H9 (cell line): ENCODE measurements around the gene FNIP2. TPM values are rescaled to one million over a fixed set of nuclear protein-coding genes. Genes with fewer than 3 reads are reported as not detected.

Source experiments
- DNase-seq: peaks from one replicate; pipeline ENCODE4 v3.0.0-alpha.2; 2017
- H2AFZ ChIP-seq: one replicate; pipeline ENCODE4 v1.6.1; 2013; ENCODE audit warnings: mild to moderate bottlenecking, low read length, control low read depth, moderate library complexity
- H2AK5ac ChIP-seq: 2 replicates; pipeline ENCODE4 v1.6.1; 2013; ENCODE audit warnings: low read length, control low read depth, mixed read lengths; ENCODE audit not compliant: insufficient read length
- H2BK120ac ChIP-seq: one replicate; pipeline ENCODE4 v1.6.1; 2013; ENCODE audit warnings: low read depth, mild to moderate bottlenecking, low read length, control low read depth, inconsistent platforms; ENCODE audit not compliant: poor library complexity, severe bottlenecking
- H2BK12ac ChIP-seq: 2 replicates; pipeline ENCODE4 v1.6.1; 2013; ENCODE audit warnings: low read length, control low read depth, mixed read lengths, low read depth; ENCODE audit not compliant: insufficient read length
- H2BK15ac ChIP-seq: 2 replicates; pipeline ENCODE4 v1.6.1; 2013; ENCODE audit warnings: low read depth, low read length, control low read depth
- H2BK20ac ChIP-seq: one replicate; pipeline ENCODE4 v1.6.1; 2013; ENCODE audit warnings: low read depth, mild to moderate bottlenecking, low read length, control low read depth, inconsistent platforms; ENCODE audit not compliant: poor library complexity, severe bottlenecking
- H2BK5ac ChIP-seq: 2 replicates; pipeline ENCODE4 v1.6.1; 2013; ENCODE audit warnings: low read length, control low read depth, mixed read lengths; ENCODE audit not compliant: insufficient read length
- H3K14ac ChIP-seq: 2 replicates; pipeline ENCODE4 v1.6.1; 2013; ENCODE audit warnings: low read length, control low read depth; ENCODE audit not compliant: insufficient read depth
- H3K18ac ChIP-seq: 2 replicates; pipeline ENCODE4 v1.6.1; 2013; ENCODE audit warnings: low read depth, mild to moderate bottlenecking, mixed read lengths, low read length, control low read depth; ENCODE audit not compliant: insufficient read length
- H3K23ac ChIP-seq: 2 replicates; pipeline ENCODE4 v1.6.1; 2013; ENCODE audit warnings: low read length, control low read depth, mixed read lengths, low read depth; ENCODE audit not compliant: insufficient read length
- H3K23me2 ChIP-seq: 2 replicates; pipeline ENCODE4 v1.6.1; 2013; ENCODE audit warnings: low read depth, mild to moderate bottlenecking, mixed read lengths, low read length, control low read depth; ENCODE audit not compliant: insufficient read length, poor library complexity, severe bottlenecking
- H3K27ac ChIP-seq: 2 replicates; pipeline ENCODE4 v1.5.1; 2013; ENCODE audit warnings: low read length, control low read depth, mixed read lengths, low read depth; ENCODE audit not compliant: insufficient read length
- H3K27me3 ChIP-seq: 2 replicates; pipeline ENCODE4 v1.6.1; 2013; ENCODE audit warnings: low read length, control low read depth, inconsistent platforms; ENCODE audit not compliant: insufficient read depth
- H3K4ac ChIP-seq: 2 replicates; pipeline ENCODE4 v1.6.1; 2013; ENCODE audit warnings: low read depth, mild to moderate bottlenecking, control low read depth, inconsistent platforms, low read length, moderate library complexity
- H3K4me1 ChIP-seq: 2 replicates; pipeline ENCODE4 v1.6.1; 2013; ENCODE audit warnings: low read length, control low read depth, inconsistent platforms; ENCODE audit not compliant: insufficient read depth
- H3K4me2 ChIP-seq: 2 replicates; pipeline ENCODE4 v1.6.1; 2013; ENCODE audit warnings: low read length, control low read depth, mixed read lengths; ENCODE audit not compliant: insufficient read length, insufficient read depth
- H3K56ac ChIP-seq: 2 replicates; pipeline ENCODE4 v1.6.1; 2013; ENCODE audit warnings: low read depth, mild to moderate bottlenecking, mixed read lengths, low read length, control low read depth; ENCODE audit not compliant: insufficient read length
- H3K79me1 ChIP-seq: 2 replicates; pipeline ENCODE4 v1.6.1; 2013; ENCODE audit warnings: low read depth, mild to moderate bottlenecking, moderate library complexity, low read length, control low read depth, inconsistent platforms; ENCODE audit not compliant: insufficient read depth, poor library complexity, severe bottlenecking
- H3K79me2 ChIP-seq: 2 replicates; pipeline ENCODE4 v1.6.1; 2013; ENCODE audit warnings: low read length, control low read depth, inconsistent platforms; ENCODE audit not compliant: insufficient read depth
- H3K9ac ChIP-seq: 2 replicates; pipeline ENCODE4 v1.6.1; 2013; ENCODE audit warnings: low read length, control low read depth, mixed read lengths; ENCODE audit not compliant: insufficient read length; ENCODE audit errors: extremely low read depth
- H3K9me3 ChIP-seq: one replicate; pipeline ENCODE4 v1.6.1; 2013; ENCODE audit warnings: low read depth, low read length, inconsistent platforms; ENCODE audit not compliant: control insufficient read depth
- H3T11ph ChIP-seq: one replicate; pipeline ENCODE4 v1.6.1; 2013; ENCODE audit warnings: mild to moderate bottlenecking, low read length, control low read depth, inconsistent platforms
- H4K20me1 ChIP-seq: one replicate; pipeline ENCODE4 v1.6.1; 2013; ENCODE audit not compliant: control insufficient read depth, insufficient read length, insufficient read depth
- H4K5ac ChIP-seq: 2 replicates; pipeline ENCODE4 v1.6.1; 2013; ENCODE audit warnings: low read depth, mild to moderate bottlenecking, mixed read lengths, low read length, control low read depth; ENCODE audit not compliant: insufficient read length
- H4K8ac ChIP-seq: replicated peaks from 2 replicates; pipeline ENCODE4 v1.6.1; 2013; ENCODE audit warnings: low read length, control low read depth, mixed read lengths, low read depth; ENCODE audit not compliant: insufficient read length
- H4K91ac ChIP-seq: 2 replicates; pipeline ENCODE4 v1.6.1; 2013; ENCODE audit warnings: low read depth, mild to moderate bottlenecking, moderate library complexity, mixed read lengths, low read length, control low read depth; ENCODE audit not compliant: insufficient read length
- H3K27ac Mint-ChIP-seq, 3 experiments: 2 replicates in 2 of 3; 3 replicates in 1 of 3; pipeline ENCODE4 v1.8.0; 2020 to 2021; ENCODE audit warnings: mixed read lengths in 3 of 3, mild to moderate bottlenecking in 1 of 3, moderate library complexity in 1 of 3
- H3K27me3 Mint-ChIP-seq: 2 replicates; pipeline ENCODE4 v1.8.0; 2021; ENCODE audit warnings: low read depth, mild to moderate bottlenecking, moderate library complexity, mixed read lengths
- H3K36me3 Mint-ChIP-seq, 3 experiments: 2 replicates in 2 of 3; 3 replicates in 1 of 3; pipeline ENCODE4 v1.8.0; 2020 to 2021; ENCODE audit warnings: low read depth in 3 of 3, mixed read lengths in 3 of 3; ENCODE audit not compliant: insufficient read depth in 1 of 3
- H3K4me1 Mint-ChIP-seq, 2 experiments: 2 replicates each; pipeline ENCODE4 v1.8.0; 2020; ENCODE audit warnings: mixed read lengths in 2 of 2
- H3K4me3 Mint-ChIP-seq, 2 experiments: 2 replicates in 1 of 2; 3 replicates in 1 of 2; pipeline ENCODE4 v1.8.0; 2020 to 2021; ENCODE audit warnings: mild to moderate bottlenecking in 2 of 2, mixed read lengths in 2 of 2, moderate library complexity in 1 of 2
- H3K9me3 Mint-ChIP-seq, 2 experiments: 2 replicates in 1 of 2; 3 replicates in 1 of 2; pipeline ENCODE4 v1.8.0; 2020; ENCODE audit warnings: mild to moderate bottlenecking in 2 of 2, mixed read lengths in 2 of 2, moderate library complexity in 1 of 2
- WGBS: extraction: QIAGEN DNeasy Blood & Tissue Kit; methylation state at CpG from one replicate; pipeline ENCODE4 v1.1.7; 2013; ENCODE audit warnings: missing lambda C conversion rate, low lambda C conversion rate, mixed read lengths; ENCODE audit not compliant: insufficient read length; ENCODE audit errors: extremely low coverage; 5-methylcytosine and 5-hydroxymethylcytosine counted together
- total RNA-seq: library from RNA; stranded (reverse); gene quantifications from 2 replicates; pipeline ENCODE4 v1.2.1, GENCODE V29; 2021
- TF ChIP-seq, protein P1 (sequence below): fragments of 200-600 bp; sonication (generic); conservative IDR thresholded peaks from 3 replicates; pipeline ENCODE4 v1.8.0; 2021; ENCODE audit warnings: antibody characterized with exemption, mild to moderate bottlenecking

FNIP2 gene
- total RNA-seq, 1 experiment from 2014 or later: 9.6 TPM

DNA sequence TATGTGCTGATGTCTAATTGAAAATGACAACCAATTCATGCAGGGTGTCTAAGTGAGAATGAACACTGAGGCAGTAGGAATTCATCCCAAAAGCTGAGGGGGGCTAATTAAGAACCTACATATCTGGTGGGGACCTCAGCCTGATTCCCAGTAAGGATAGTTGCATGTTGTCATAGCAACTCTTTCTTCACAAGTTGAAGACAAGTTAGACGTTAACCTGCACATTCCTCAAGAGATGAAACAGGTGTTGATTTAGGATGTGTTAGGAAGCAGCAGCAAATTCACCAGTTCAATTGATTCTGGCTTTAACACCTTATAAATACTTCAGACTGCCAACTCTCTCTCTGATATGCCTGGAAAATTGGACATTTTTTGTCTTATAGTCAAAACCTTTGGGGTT is 7.3 kb downstream of the FNIP2 start:
- TF ChIP-seq, protein P1, sequence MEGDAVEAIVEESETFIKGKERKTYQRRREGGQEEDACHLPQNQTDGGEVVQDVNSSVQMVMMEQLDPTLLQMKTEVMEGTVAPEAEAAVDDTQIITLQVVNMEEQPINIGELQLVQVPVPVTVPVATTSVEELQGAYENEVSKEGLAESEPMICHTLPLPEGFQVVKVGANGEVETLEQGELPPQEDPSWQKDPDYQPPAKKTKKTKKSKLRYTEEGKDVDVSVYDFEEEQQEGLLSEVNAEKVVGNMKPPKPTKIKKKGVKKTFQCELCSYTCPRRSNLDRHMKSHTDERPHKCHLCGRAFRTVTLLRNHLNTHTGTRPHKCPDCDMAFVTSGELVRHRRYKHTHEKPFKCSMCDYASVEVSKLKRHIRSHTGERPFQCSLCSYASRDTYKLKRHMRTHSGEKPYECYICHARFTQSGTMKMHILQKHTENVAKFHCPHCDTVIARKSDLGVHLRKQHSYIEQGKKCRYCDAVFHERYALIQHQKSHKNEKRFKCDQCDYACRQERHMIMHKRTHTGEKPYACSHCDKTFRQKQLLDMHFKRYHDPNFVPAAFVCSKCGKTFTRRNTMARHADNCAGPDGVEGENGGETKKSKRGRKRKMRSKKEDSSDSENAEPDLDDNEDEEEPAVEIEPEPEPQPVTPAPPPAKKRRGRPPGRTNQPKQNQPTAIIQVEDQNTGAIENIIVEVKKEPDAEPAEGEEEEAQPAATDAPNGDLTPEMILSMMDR: no peak
- H2BK15ac ChIP-seq: no peak overlapping the region
- no peak overlapping the region for H4K91ac ChIP-seq
- H3K27me3 ChIP-seq: no peaks in the 10 kb centered on the region
- H3K9me3 ChIP-seq: no peaks in the 10 kb centered on the region
- no peak overlapping the region for H3K14ac ChIP-seq
- no peak overlapping the region for H3K23ac ChIP-seq
- H2BK120ac ChIP-seq: no peak overlapping the region
- no peaks in the 10 kb centered on the region for H3K4me1 ChIP-seq
- H3K27ac Mint-ChIP-seq: no peak overlapping the region
- H2BK20ac ChIP-seq: no peak overlapping the region
- no peak overlapping the region for H3K4me3 Mint-ChIP-seq
- WGBS: no CpG with 5 or more reads among the region's 1 CpG
- H3T11ph ChIP-seq: no peak overlapping the region
- H3K36me3 Mint-ChIP-seq: no peaks in the 10 kb centered on the region
- no peaks in the 10 kb centered on the region for H4K20me1 ChIP-seq
- no peak overlapping the region for H4K8ac ChIP-seq
- H3K79me2 ChIP-seq: no peaks in the 10 kb centered on the region
- H3K9me3 Mint-ChIP-seq: no peaks in the 10 kb centered on the region
- no peaks in the 10 kb centered on the region for H3K27me3 Mint-ChIP-seq
- no peak overlapping the region for H3K56ac ChIP-seq
- H3K4ac ChIP-seq: no peak overlapping the region
- no peak overlapping the region for H2AFZ ChIP-seq
- no peaks in the 10 kb centered on the region for H3K79me1 ChIP-seq
- peaks cover 15 to 22% of the 10 kb centered on the region in 2 experiments for H3K4me1 Mint-ChIP-seq
- H2BK5ac ChIP-seq: no peak overlapping the region
- H3K4me2 ChIP-seq: no peak overlapping the region
- no peaks in the 10 kb centered on the region for H3K23me2 ChIP-seq
- H3K27ac ChIP-seq: no peak overlapping the region
- no peak overlapping the region for H4K5ac ChIP-seq
- DNase-seq: no peak
- H3K9ac ChIP-seq: no peak overlapping the region
- no peak overlapping the region for H2BK12ac ChIP-seq
- H3K18ac ChIP-seq: no peak overlapping the region
- H2AK5ac ChIP-seq: no peak overlapping the region
